ENCODE data around the gene DZANK1.

Gene DZANK1

DNA sequence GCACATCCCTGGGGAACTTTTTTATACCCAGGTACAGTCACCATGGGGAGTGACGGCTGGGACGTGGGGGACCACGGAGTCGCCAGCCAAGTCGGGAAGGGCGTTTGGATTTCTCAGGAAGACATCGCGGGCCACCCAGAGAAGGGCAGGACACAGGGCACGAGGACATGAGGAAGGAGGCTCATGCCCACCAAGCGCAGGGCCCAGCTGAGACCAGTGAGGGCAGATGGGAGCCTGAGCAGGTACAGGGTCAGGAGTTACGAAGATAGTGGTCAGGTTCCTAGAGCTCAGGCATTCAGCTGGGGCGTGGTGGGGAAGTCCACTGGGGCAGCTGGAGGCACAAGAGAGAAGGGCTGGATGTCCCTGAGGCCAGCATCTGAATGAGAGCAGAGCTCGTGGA, 103.9 kb downstream of the DZANK1 start:
- Histone ChIP-seq H3K9me3 (ENCODE audit: control insufficient read depth, insufficient read depth, low read depth, low read length) (no peaks in the 10 kb centered on the region), H3K27ac (ENCODE audit: extremely low read depth, low read depth, low read length) (no peak overlapping the region), H3K36me3 (ENCODE audit: control insufficient read depth in 2 of 2, insufficient read depth in 1 of 2, low read length in 2 of 2) (no peaks in the 10 kb centered on the region), H3K4me3 (ENCODE audit: low read depth, low read length) (no peak overlapping the region), H3K4me1 (ENCODE audit: control insufficient read depth, insufficient read depth, low read length) (no peaks in the 10 kb centered on the region)
- TF ChIP-seq ZNF2 (tag by site-specific recombination; IDR thresholded peaks at IDR 0.05) (no peak), ZXDB (tag by site-specific recombination; IDR thresholded peaks at IDR 0.05) (no peak), ZFP37 (tag by site-specific recombination; IDR thresholded peaks at IDR 0.05) (no peak), ZNF266 (tag by site-specific recombination; IDR thresholded peaks at IDR 0.05; ENCODE audit: low read depth) (no peak), ZNF654 (tag by site-specific recombination; IDR thresholded peaks at IDR 0.05; ENCODE audit: low read depth) (no peak), ZNF629 (tag by site-specific recombination; IDR thresholded peaks at IDR 0.05) (no peak), MEIS1 (CRISPR knock-in tag; IDR thresholded peaks at IDR 0.05; ENCODE audit: borderline replicate concordance) (no peak), TCF7L2 (IDR thresholded peaks at IDR 0.05; ENCODE audit: borderline replicate concordance, low read depth, low read length) (no peak), ZNF140 (tag by site-specific recombination; IDR thresholded peaks at IDR 0.05) (no peak), ZNF544 (tag by site-specific recombination; IDR thresholded peaks at IDR 0.05) (no peak), ZNF302 (tag by site-specific recombination; IDR thresholded peaks at IDR 0.05; ENCODE audit: low read depth) (no peak), ZBTB7A (tag by site-specific recombination; IDR thresholded peaks at IDR 0.05; ENCODE audit: low read depth) (no peak), HOXA7 (CRISPR knock-in tag; IDR thresholded peaks at IDR 0.05; ENCODE audit: borderline replicate concordance) (no peak), ZFP3 (tag by site-specific recombination; IDR thresholded peaks at IDR 0.05; ENCODE audit: low read depth) (no peak), ZNF292 (tag by site-specific recombination; IDR thresholded peaks at IDR 0.05; ENCODE audit: borderline replicate concordance, low read depth) (no peak), KLF7 (tag by site-specific recombination; IDR thresholded peaks at IDR 0.05; ENCODE audit: borderline replicate concordance) (no peak)
- TF ChIP-seq, protein P1, sequence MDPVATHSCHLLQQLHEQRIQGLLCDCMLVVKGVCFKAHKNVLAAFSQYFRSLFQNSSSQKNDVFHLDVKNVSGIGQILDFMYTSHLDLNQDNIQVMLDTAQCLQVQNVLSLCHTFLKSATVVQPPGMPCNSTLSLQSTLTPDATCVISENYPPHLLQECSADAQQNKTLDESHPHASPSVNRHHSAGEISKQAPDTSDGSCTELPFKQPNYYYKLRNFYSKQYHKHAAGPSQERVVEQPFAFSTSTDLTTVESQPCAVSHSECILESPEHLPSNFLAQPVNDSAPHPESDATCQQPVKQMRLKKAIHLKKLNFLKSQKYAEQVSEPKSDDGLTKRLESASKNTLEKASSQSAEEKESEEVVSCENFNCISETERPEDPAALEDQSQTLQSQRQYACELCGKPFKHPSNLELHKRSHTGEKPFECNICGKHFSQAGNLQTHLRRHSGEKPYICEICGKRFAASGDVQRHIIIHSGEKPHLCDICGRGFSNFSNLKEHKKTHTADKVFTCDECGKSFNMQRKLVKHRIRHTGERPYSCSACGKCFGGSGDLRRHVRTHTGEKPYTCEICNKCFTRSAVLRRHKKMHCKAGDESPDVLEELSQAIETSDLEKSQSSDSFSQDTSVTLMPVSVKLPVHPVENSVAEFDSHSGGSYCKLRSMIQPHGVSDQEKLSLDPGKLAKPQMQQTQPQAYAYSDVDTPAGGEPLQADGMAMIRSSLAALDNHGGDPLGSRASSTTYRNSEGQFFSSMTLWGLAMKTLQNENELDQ (tag by site-specific recombination; IDR thresholded peaks at IDR 0.05; ENCODE audit: low read depth): no peak
- TF ChIP-seq, protein P2, sequence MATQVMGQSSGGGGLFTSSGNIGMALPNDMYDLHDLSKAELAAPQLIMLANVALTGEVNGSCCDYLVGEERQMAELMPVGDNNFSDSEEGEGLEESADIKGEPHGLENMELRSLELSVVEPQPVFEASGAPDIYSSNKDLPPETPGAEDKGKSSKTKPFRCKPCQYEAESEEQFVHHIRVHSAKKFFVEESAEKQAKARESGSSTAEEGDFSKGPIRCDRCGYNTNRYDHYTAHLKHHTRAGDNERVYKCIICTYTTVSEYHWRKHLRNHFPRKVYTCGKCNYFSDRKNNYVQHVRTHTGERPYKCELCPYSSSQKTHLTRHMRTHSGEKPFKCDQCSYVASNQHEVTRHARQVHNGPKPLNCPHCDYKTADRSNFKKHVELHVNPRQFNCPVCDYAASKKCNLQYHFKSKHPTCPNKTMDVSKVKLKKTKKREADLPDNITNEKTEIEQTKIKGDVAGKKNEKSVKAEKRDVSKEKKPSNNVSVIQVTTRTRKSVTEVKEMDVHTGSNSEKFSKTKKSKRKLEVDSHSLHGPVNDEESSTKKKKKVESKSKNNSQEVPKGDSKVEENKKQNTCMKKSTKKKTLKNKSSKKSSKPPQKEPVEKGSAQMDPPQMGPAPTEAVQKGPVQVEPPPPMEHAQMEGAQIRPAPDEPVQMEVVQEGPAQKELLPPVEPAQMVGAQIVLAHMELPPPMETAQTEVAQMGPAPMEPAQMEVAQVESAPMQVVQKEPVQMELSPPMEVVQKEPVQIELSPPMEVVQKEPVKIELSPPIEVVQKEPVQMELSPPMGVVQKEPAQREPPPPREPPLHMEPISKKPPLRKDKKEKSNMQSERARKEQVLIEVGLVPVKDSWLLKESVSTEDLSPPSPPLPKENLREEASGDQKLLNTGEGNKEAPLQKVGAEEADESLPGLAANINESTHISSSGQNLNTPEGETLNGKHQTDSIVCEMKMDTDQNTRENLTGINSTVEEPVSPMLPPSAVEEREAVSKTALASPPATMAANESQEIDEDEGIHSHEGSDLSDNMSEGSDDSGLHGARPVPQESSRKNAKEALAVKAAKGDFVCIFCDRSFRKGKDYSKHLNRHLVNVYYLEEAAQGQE (tag by site-specific recombination; IDR thresholded peaks at IDR 0.05): no peak
- TF ChIP-seq, protein P3, sequence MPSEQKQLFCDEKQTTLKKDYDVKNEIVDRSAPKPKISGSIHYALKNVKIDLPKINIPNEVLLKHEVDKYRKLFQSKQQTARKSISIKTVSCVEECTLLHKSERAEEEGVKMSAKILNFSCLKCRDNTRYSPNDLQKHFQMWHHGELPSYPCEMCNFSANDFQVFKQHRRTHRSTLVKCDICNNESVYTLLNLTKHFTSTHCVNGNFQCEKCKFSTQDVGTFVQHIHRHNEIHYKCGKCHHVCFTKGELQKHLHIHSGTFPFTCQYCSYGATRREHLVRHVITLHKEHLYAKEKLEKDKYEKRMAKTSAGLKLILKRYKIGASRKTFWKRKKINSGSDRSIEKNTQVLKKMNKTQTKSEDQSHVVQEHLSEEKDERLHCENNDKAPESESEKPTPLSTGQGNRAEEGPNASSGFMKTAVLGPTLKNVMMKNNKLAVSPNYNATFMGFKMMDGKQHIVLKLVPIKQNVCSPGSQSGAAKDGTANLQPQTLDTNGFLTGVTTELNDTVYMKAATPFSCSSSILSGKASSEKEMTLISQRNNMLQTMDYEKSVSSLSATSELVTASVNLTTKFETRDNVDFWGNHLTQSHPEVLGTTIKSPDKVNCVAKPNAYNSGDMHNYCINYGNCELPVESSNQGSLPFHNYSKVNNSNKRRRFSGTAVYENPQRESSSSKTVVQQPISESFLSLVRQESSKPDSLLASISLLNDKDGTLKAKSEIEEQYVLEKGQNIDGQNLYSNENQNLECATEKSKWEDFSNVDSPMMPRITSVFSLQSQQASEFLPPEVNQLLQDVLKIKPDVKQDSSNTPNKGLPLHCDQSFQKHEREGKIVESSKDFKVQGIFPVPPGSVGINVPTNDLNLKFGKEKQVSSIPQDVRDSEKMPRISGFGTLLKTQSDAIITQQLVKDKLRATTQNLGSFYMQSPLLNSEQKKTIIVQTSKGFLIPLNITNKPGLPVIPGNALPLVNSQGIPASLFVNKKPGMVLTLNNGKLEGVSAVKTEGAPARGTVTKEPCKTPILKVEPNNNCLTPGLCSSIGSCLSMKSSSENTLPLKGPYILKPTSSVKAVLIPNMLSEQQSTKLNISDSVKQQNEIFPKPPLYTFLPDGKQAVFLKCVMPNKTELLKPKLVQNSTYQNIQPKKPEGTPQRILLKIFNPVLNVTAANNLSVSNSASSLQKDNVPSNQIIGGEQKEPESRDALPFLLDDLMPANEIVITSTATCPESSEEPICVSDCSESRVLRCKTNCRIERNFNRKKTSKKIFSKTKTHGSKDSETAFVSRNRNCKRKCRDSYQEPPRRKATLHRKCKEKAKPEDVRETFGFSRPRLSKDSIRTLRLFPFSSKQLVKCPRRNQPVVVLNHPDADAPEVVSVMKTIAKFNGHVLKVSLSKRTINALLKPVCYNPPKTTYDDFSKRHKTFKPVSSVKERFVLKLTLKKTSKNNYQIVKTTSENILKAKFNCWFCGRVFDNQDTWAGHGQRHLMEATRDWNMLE (tag by site-specific recombination; conservative IDR thresholded peaks at IDR 0.05; ENCODE audit: low read depth): no peak
- ChIA-PET POLR2A (no interaction called here), CTCF (interaction anchor here (0.6 kb wide), 1 partner anchor 1151 kb away, joined by 3 read pairs; no protein-coding TSS in a partner anchor)

All from HEK293 (cell line).